ENCODE results near the gene SNX25.

DNA sequence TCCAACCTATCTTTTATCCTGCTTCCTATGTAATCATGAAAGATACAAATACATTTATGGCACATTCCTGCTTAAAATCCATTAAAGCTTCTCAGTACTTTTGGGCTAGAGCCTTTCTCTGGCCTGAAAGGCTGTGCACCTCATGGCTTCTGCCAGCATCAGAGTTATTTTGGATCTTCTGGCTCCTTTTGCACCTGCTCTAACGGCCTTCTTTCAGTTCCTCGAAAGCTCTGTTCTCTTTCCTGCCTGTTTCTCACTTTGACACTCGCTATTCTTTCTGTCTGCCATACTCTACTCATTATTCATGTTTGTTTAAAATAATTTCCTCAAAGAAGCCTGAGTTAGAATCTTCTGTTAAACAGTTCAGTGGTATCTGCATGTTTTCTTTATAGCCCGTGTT, 100.4 kb downstream of the SNX25 start:
- TF ChIP-seq POLR2A (IDR thresholded peaks at IDR 0.05) = no peak
- TF ChIP-seq, protein P1, sequence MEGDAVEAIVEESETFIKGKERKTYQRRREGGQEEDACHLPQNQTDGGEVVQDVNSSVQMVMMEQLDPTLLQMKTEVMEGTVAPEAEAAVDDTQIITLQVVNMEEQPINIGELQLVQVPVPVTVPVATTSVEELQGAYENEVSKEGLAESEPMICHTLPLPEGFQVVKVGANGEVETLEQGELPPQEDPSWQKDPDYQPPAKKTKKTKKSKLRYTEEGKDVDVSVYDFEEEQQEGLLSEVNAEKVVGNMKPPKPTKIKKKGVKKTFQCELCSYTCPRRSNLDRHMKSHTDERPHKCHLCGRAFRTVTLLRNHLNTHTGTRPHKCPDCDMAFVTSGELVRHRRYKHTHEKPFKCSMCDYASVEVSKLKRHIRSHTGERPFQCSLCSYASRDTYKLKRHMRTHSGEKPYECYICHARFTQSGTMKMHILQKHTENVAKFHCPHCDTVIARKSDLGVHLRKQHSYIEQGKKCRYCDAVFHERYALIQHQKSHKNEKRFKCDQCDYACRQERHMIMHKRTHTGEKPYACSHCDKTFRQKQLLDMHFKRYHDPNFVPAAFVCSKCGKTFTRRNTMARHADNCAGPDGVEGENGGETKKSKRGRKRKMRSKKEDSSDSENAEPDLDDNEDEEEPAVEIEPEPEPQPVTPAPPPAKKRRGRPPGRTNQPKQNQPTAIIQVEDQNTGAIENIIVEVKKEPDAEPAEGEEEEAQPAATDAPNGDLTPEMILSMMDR (IDR thresholded peaks at IDR 0.05) = no peak

Data from stomach (tissue), 4 donors.